Stimulated activated naive CD8-positive, alpha-beta T cell treated with anti-CD3 and anti-CD28 coated beads, Interleukin-15, Interleukin-2, amounts not matched to agents 100 ng/mL and 50 ng/mL, for 24 hours (primary cell): ENCODE measurements around the gene EDN3.
"Not testable (repeated sequence)": the region's sequence is repeated elsewhere in the genome, so short reads cannot be mapped to it uniquely, and the experiment has no call there.

Source experiments
- H3K27ac Mint-ChIP-seq: one replicate; pipeline ENCODE4 v1.8.0; 2021; ENCODE audit warnings: mild to moderate bottlenecking, mixed read lengths
- H3K27me3 Mint-ChIP-seq: one replicate; pipeline ENCODE4 v1.8.0; 2021; ENCODE audit warnings: mixed read lengths
- H3K36me3 Mint-ChIP-seq: one replicate; pipeline ENCODE4 v1.8.0; 2021; ENCODE audit warnings: low read depth, mixed read lengths
- H3K4me1 Mint-ChIP-seq: one replicate; pipeline ENCODE4 v1.8.0; 2021; ENCODE audit warnings: low read depth, mixed read lengths
- H3K4me3 Mint-ChIP-seq: one replicate; pipeline ENCODE4 v1.8.0; 2021; ENCODE audit warnings: mild to moderate bottlenecking, mixed read lengths
- H3K9me3 Mint-ChIP-seq: one replicate; pipeline ENCODE4 v1.8.0; 2021; ENCODE audit warnings: mixed read lengths

EDN3 gene

GRCh38 chr20:59358793-59359192 is 58.4 kb downstream of the EDN3 start:
- not testable (repeated sequence) for H3K27me3 Mint-ChIP-seq, H3K27ac Mint-ChIP-seq, H3K36me3 Mint-ChIP-seq, H3K9me3 Mint-ChIP-seq, H3K4me1 Mint-ChIP-seq, H3K4me3 Mint-ChIP-seq

- H3K4me3 Mint-ChIP-seq = no peak overlapping the region
- H3K4me1 Mint-ChIP-seq = no peaks in the 10 kb centered on the region
- no peak overlapping the region for H3K27ac Mint-ChIP-seq
- H3K9me3 Mint-ChIP-seq = no peaks in the 10 kb centered on the region
- no peaks in the 10 kb centered on the region for H3K36me3 Mint-ChIP-seq
- H3K27me3 Mint-ChIP-seq = no peaks in the 10 kb centered on the region
Observed at GRCh38 chr20:59359906-59360725, 59.7 kb downstream of the EDN3 start.

GRCh38 chr20:59360934-59361333 is 60.5 kb downstream of the EDN3 start:
- Mint-ChIP-seq H3K27ac (no peak overlapping the region), H3K36me3 (no peaks in the 10 kb centered on the region), H3K9me3 (no peaks in the 10 kb centered on the region), H3K4me3 (no peak overlapping the region), H3K27me3 (no peaks in the 10 kb centered on the region), H3K4me1 (no peaks in the 10 kb centered on the region)

- no peaks in the 10 kb centered on the region for H3K9me3 Mint-ChIP-seq
- no peak overlapping the region for H3K4me3 Mint-ChIP-seq
- H3K27me3 Mint-ChIP-seq = no peaks in the 10 kb centered on the region
- H3K4me1 Mint-ChIP-seq = no peaks in the 10 kb centered on the region
- no peak overlapping the region for H3K27ac Mint-ChIP-seq
- H3K36me3 Mint-ChIP-seq = no peaks in the 10 kb centered on the region
Observed at GRCh38 chr20:59361411-59361810, 61.0 kb downstream of the EDN3 start.

GRCh38 chr20:59363101-59363500 is 62.7 kb downstream of the EDN3 start:
- Mint-ChIP-seq H3K9me3 (no peaks in the 10 kb centered on the region), H3K4me1 (no peaks in the 10 kb centered on the region), H3K27me3 (no peaks in the 10 kb centered on the region), H3K4me3 (no peak overlapping the region), H3K36me3 (no peaks in the 10 kb centered on the region), H3K27ac (no peak overlapping the region)

- H3K36me3 Mint-ChIP-seq = no peaks in the 10 kb centered on the region
- no peaks in the 10 kb centered on the region for H3K9me3 Mint-ChIP-seq
- no peak overlapping the region for H3K27ac Mint-ChIP-seq
- H3K27me3 Mint-ChIP-seq = no peaks in the 10 kb centered on the region
- no peaks in the 10 kb centered on the region for H3K4me1 Mint-ChIP-seq
- H3K4me3 Mint-ChIP-seq = no peak overlapping the region
Observed at GRCh38 chr20:59364611-59365010, 64.2 kb downstream of the EDN3 start.

- H3K4me1 Mint-ChIP-seq = no peaks in the 10 kb centered on the region
- H3K27ac Mint-ChIP-seq = no peak overlapping the region
- no peaks in the 10 kb centered on the region for H3K27me3 Mint-ChIP-seq
- H3K36me3 Mint-ChIP-seq = no peaks in the 10 kb centered on the region
- no peaks in the 10 kb centered on the region for H3K9me3 Mint-ChIP-seq
- no peak overlapping the region for H3K4me3 Mint-ChIP-seq
Observed at GRCh38 chr20:59365611-59366285, 65.3 kb downstream of the EDN3 start.

GRCh38 chr20:59371431-59371830 is 71.0 kb downstream of the EDN3 start:
- no peaks in the 10 kb centered on the region for H3K9me3 Mint-ChIP-seq
- H3K27ac Mint-ChIP-seq = no peak overlapping the region
- no peaks in the 10 kb centered on the region for H3K4me1 Mint-ChIP-seq
- peaks cover 10% of the 10 kb centered on the region for H3K27me3 Mint-ChIP-seq
- H3K4me3 Mint-ChIP-seq = no peak overlapping the region
- H3K36me3 Mint-ChIP-seq = no peaks in the 10 kb centered on the region

GRCh38 chr20:59374261-59374660 is 73.8 kb downstream of the EDN3 start:
- Mint-ChIP-seq H3K4me3 (no peak overlapping the region), H3K36me3 (no peaks in the 10 kb centered on the region), H3K27ac (no peak overlapping the region), H3K4me1 (peaks cover 3% of the 10 kb centered on the region), H3K27me3 (peaks cover 10% of the 10 kb centered on the region), H3K9me3 (no peaks in the 10 kb centered on the region)

GRCh38 chr20:59375541-59375940 is 75.1 kb downstream of the EDN3 start:
- peaks cover 10% of the 10 kb centered on the region for H3K27me3 Mint-ChIP-seq
- no peaks in the 10 kb centered on the region for H3K9me3 Mint-ChIP-seq
- H3K27ac Mint-ChIP-seq = no peak overlapping the region
- peaks cover 3% of the 10 kb centered on the region for H3K4me1 Mint-ChIP-seq
- no peaks in the 10 kb centered on the region for H3K36me3 Mint-ChIP-seq
- no peak overlapping the region for H3K4me3 Mint-ChIP-seq
